Measurements from ENCODE around the gene MPP7. TPM values are rescaled to one million over a fixed set of nuclear protein-coding genes. Genes with fewer than 3 reads are reported as not detected.

Gene MPP7
- total RNA-seq, 1 experiment from 2014 or later = 9.1 TPM

DNA sequence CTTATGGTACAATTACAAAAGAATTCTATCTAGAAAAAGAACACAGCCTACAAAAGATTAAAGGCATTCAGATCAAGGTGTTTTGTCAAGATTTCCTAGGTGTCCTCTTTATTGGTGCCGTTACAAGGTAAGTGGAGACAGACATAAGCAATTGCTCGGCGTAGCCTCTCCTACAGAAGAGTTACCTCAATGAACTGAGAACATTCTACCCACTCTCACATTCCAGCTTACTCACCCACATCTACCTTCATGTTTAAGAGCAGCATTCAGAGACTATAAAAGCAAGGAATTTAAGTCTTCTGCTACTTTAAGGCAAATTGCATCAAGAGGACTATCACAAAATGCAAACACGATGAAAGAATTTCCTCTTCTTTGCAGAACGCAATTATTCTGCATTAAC lies 29.5 kb downstream of the MPP7 start:
- Histone ChIP-seq H3F3A (ENCODE audit: low read length, unreplicated experiment) (no peaks in the 10 kb centered on the region), H3K79me2 (ENCODE audit: low read length) (no peaks in the 10 kb centered on the region), H3K27ac (ENCODE audit: low read length) (no peak overlapping the region), H3K9me3 (ENCODE audit: low read length) (no peaks in the 10 kb centered on the region), H4K20me1 (ENCODE audit: low read length) (no peaks in the 10 kb centered on the region), H3K27me3 (ENCODE audit: low read length) (no peaks in the 10 kb centered on the region), H3K4me2 (ENCODE audit: low read length) (no peak overlapping the region), H3K36me3 (ENCODE audit: low read depth, low read length) (no peaks in the 10 kb centered on the region), H3K9ac (ENCODE audit: low read length) (no peak overlapping the region), H2AFZ (ENCODE audit: low read length) (no peak overlapping the region), H3K9me2 (replicated peaks; ENCODE audit: low read length) (no peaks in the 10 kb centered on the region), H3K4me3 (ENCODE audit: low read length) (no peak overlapping the region), H3K4me1 (ENCODE audit: insufficient read depth, low read length) (no peaks in the 10 kb centered on the region)
- intact Hi-C loops (cut with micrococcal nuclease) = no loop called here
- ChIA-PET POLR2A (ENCODE audit: unreplicated experiment) (no interaction called here), CTCF (no interaction called here)
- no peak for DNase-seq
- no peak for ATAC-seq
- TF ChIP-seq EZH2phosphoT487 (IDR thresholded peaks at IDR 0.05; ENCODE audit: borderline replicate concordance, low read length) = no peak
- TF ChIP-seq, protein P1, sequence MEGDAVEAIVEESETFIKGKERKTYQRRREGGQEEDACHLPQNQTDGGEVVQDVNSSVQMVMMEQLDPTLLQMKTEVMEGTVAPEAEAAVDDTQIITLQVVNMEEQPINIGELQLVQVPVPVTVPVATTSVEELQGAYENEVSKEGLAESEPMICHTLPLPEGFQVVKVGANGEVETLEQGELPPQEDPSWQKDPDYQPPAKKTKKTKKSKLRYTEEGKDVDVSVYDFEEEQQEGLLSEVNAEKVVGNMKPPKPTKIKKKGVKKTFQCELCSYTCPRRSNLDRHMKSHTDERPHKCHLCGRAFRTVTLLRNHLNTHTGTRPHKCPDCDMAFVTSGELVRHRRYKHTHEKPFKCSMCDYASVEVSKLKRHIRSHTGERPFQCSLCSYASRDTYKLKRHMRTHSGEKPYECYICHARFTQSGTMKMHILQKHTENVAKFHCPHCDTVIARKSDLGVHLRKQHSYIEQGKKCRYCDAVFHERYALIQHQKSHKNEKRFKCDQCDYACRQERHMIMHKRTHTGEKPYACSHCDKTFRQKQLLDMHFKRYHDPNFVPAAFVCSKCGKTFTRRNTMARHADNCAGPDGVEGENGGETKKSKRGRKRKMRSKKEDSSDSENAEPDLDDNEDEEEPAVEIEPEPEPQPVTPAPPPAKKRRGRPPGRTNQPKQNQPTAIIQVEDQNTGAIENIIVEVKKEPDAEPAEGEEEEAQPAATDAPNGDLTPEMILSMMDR (conservative IDR thresholded peaks at IDR 0.05; ENCODE audit: low read depth, low read length) = no peak
- TF ChIP-seq EZH2 (IDR thresholded peaks at IDR 0.05; ENCODE audit: low read length, unreplicated experiment) = no peak
- BruUV-seq (replicated peaks) = no TSS peak

DNA sequence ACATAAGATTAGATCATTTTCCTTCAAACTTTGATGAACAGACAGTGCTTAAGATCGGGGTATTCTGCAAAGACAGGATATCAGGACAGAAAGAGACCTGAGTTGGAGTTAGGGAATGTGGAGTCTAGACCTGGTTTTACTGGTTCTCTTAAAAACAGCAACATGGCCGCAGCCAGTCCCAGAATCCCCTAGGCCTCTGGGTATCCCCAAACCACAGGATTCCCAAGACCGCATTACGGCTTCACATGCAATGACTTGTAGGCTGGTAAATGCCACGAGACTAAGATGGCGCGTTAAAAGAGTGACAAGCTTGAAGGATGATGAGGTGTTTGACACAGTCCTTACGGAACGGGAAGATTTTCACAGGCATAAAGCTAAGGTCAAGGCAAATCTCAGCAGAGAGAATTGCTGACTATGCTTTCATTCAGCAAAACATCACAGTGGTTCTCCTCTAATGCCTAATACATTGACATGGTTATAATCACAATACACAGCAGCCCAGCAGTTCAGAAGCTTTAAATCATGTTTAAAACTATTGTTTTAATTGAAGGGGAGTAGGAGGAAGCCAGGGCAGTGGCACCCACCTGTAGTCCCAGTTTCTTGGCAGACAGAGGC lies 32.9 kb downstream of the MPP7 start:
- DNase-seq (no peak), ATAC-seq (no peak)
- Histone ChIP-seq H3K9me2 (replicated peaks; ENCODE audit: low read length) (no peaks in the 10 kb centered on the region), H3K4me1 (ENCODE audit: insufficient read depth, low read length) (no peaks in the 10 kb centered on the region), H3K9me3 (ENCODE audit: low read length) (no peaks in the 10 kb centered on the region), H2AFZ (ENCODE audit: low read length) (no peak overlapping the region), H3K27ac (ENCODE audit: low read length) (no peak overlapping the region), H3K4me2 (ENCODE audit: low read length) (no peak overlapping the region), H3K9ac (ENCODE audit: low read length) (no peak overlapping the region), H3K36me3 (ENCODE audit: low read depth, low read length) (no peaks in the 10 kb centered on the region), H3K27me3 (ENCODE audit: low read length) (no peaks in the 10 kb centered on the region), H3K79me2 (ENCODE audit: low read length) (no peaks in the 10 kb centered on the region), H3K4me3 (ENCODE audit: low read length) (no peak overlapping the region), H4K20me1 (ENCODE audit: low read length) (no peaks in the 10 kb centered on the region), H3F3A (ENCODE audit: low read length, unreplicated experiment) (no peaks in the 10 kb centered on the region)
- TF ChIP-seq, protein P1 (conservative IDR thresholded peaks at IDR 0.05; ENCODE audit: low read depth, low read length) = no peak
- no peak for TF ChIP-seq EZH2phosphoT487 (IDR thresholded peaks at IDR 0.05; ENCODE audit: borderline replicate concordance, low read length)
- TF ChIP-seq EZH2 (IDR thresholded peaks at IDR 0.05; ENCODE audit: low read length, unreplicated experiment) = no peak
- CTCF ChIA-PET = no interaction called here
- POLR2A ChIA-PET (ENCODE audit: unreplicated experiment) = no interaction called here
- intact Hi-C loops (cut with micrococcal nuclease) = no loop called here
- BruUV-seq (replicated peaks) = no TSS peak

DNA sequence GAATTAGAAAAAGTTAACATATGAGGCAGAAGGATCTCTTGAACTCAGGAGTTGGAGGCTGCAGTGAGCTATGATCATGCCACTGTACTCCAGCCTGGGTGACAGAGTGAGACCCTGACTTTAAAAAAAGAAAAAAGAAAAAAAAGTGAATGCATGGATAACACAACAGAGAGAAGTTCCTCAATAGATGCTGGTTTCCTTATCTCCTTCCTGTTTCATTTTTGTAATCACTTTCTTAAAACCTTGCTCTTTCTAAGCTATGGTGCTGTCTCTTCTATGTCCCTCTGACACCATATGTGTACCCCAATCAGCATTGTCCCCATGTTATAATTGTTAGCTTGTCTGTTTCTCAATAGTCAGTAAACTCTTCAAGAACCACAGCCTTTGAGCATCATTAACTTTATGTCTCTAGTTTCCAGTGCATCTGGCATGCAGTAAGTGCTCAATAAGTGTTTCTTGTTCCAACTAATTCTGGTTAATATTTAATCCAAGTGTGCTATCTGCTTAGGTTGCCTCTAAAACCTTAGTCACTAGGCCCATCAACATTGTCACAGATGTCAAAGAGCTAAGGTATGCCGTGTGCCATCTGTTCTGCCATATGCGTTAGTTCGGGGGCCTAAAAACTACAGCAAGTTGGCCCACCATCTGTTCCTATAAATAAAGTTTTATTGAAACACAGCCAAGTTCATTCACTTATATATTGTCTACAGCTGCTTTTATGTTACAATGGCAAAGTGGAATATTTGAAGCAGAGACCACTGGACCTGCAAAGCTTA lies 36.2 kb downstream of the MPP7 start:
- Histone ChIP-seq H3K27me3 (ENCODE audit: low read length) (no peaks in the 10 kb centered on the region), H3K4me1 (ENCODE audit: insufficient read depth, low read length) (no peaks in the 10 kb centered on the region), H2AFZ (ENCODE audit: low read length) (no peak overlapping the region), H3K27ac (ENCODE audit: low read length) (no peak overlapping the region), H3K9ac (ENCODE audit: low read length) (no peak overlapping the region), H3K4me2 (ENCODE audit: low read length) (no peak overlapping the region), H3K9me2 (replicated peaks; ENCODE audit: low read length) (no peaks in the 10 kb centered on the region), H3K4me3 (ENCODE audit: low read length) (no peak overlapping the region), H4K20me1 (ENCODE audit: low read length) (no peaks in the 10 kb centered on the region), H3F3A (ENCODE audit: low read length, unreplicated experiment) (no peaks in the 10 kb centered on the region), H3K36me3 (ENCODE audit: low read depth, low read length) (no peaks in the 10 kb centered on the region), H3K9me3 (ENCODE audit: low read length) (no peaks in the 10 kb centered on the region), H3K79me2 (ENCODE audit: low read length) (no peaks in the 10 kb centered on the region)
- ChIA-PET CTCF (no interaction called here), POLR2A (ENCODE audit: unreplicated experiment) (no interaction called here)
- intact Hi-C loops (cut with micrococcal nuclease) = no loop called here
- TF ChIP-seq, protein P1 (conservative IDR thresholded peaks at IDR 0.05; ENCODE audit: low read depth, low read length) = no peak
- TF ChIP-seq EZH2 (IDR thresholded peaks at IDR 0.05; ENCODE audit: low read length, unreplicated experiment) (no peak), EZH2phosphoT487 (IDR thresholded peaks at IDR 0.05; ENCODE audit: borderline replicate concordance, low read length) (no peak)
- BruUV-seq (replicated peaks) = no TSS peak
- no peak for ATAC-seq
- no peak for DNase-seq
